GM19328 (cell line): ENCODE data around the gene TSPAN9.

Experiments used
- ATAC-seq: cut with Tn5 transposase; IDR thresholded peaks from one replicate; pipeline ENCODE4 v1.9.1; 2021; ENCODE audit warnings: mild to moderate bottlenecking, moderate library complexity; ENCODE audit not compliant: unreplicated experiment

The TSPAN9 gene, protein sequence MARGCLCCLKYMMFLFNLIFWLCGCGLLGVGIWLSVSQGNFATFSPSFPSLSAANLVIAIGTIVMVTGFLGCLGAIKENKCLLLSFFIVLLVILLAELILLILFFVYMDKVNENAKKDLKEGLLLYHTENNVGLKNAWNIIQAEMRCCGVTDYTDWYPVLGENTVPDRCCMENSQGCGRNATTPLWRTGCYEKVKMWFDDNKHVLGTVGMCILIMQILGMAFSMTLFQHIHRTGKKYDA

GRCh38 chr12:3076730-3077571 is at the start of gene TSPAN9:
Gene TSPAN9 (plus strand): TSS chr12:3077379. CDS start chr12:3201194, 123,815 bp downstream.
- peak; percentile 56 for ATAC-seq

DNA sequence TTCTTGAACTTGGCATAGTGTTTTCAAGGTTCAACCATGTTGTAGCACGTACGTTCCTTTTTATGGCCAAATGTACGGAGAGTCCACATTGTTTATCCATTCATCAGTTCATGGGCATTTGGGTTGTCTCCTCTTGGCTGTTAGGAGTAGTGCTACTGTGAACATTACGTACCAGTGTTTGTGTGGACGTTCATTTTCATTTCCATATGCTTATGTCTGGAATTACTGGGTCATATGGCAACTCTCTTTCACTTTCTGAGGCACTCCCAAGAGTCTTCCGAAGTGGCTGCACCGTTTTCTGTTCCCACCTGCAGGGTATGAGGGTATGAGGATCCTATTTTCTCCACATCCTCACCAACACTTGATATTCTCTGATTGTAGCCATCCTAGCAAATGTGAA is 49.1 kb upstream of the TSPAN9 start:
- no peak for ATAC-seq

DNA sequence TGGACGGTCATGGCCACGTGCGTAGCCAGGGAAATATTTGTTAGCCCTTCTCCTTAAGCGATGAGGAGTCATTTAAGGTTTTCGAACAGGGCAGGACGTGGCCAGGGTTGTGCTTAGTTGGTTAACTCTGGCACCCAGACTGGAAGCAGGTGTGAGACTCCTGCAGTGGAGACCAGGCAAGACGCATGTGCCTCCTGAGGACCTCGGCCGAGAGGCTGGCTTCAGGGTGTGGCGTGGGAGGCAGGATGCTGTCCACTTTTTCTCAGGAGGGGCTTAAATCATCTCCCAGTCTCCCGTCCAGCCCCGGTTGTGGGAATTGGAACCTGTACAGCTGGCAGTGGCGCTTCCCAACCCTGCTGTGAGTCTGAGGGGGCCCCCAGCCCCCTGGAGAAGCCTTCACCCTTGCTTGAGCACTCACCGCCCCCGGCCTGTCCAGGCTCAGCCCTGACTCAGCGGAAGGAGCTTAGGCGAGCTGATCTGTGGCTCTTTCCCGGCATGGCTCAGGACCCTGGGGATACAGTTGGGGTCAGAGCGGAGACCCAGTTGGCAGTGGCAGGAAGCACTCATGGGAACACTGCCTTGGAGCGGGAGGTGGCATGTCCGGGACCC is 46.3 kb upstream of the TSPAN9 start:
- ATAC-seq: no peak

- no peak for ATAC-seq
Observed at GRCh38 chr12:3032161-3032560, 45.0 kb upstream of the TSPAN9 start.

GRCh38 chr12:3032770-3033538 is 44.2 kb upstream of the TSPAN9 start:
- ATAC-seq: no peak

GRCh38 chr12:3033539-3033867 is 43.7 kb upstream of the TSPAN9 start:
- no peak for ATAC-seq

GRCh38 chr12:3034067-3034750 is 43.0 kb upstream of the TSPAN9 start:
- ATAC-seq: no peak

GRCh38 chr12:3035171-3035570 is 42.0 kb upstream of the TSPAN9 start:
- ATAC-seq: no peak

- no peak for ATAC-seq
Observed at GRCh38 chr12:3035815-3036702, 41.1 kb upstream of the TSPAN9 start.

DNA sequence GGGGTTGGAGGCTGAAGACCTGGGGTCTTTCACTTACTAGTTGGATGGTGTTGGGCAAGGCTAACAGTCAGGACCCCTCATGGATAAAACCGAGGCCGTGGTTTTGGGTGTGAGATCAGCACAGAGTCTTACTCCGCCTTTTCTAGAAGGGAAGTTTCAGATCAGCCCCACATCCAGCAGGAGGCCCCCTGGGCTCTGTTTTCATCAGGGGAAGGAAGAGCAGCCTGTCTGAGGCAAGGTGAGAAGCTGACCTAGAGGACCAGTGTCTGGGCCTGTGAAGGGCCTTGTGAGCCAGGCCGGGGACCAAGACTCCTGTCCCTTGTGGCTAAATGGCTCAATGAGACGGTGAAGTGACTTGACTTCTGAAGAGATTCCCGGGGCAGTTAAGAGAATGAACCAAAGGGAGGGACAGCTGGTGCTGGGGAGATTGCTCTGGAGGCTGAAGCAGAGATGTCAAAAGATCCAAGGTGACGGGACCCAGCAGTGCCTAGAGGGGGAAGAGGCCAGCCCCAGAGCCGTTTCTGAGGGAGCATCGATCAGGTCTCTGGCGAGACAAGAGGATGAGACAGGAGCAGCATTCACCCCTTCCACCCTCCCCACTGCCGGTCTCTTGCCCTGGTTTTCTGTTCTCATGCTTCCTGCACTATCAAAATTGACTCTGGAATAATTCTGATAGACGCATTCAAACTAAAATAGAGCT is 40.1 kb upstream of the TSPAN9 start:
- no peak for ATAC-seq

DNA sequence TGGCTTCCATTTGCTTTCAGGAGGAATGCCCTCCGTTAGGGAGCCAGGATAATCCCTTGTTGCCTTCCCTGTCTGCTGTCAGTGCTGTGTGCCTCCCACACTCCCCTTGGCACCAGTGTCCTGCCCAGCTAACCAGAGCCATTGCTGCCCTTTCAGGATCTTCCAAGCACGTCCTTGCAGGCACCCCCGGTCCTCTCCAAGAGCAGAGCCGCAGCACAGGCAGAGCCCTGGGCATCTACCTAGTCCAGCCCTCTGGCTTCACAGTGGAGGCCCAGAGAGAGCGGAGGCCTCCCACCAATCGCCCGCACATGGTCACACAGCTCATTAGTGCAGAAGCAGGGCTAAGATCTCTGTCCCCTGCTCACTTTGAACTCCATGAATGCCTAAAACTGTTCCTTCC is 39.0 kb upstream of the TSPAN9 start:
- ATAC-seq: no peak

GRCh38 chr12:3038926-3039510 is 38.2 kb upstream of the TSPAN9 start:
- ATAC-seq: no peak

DNA sequence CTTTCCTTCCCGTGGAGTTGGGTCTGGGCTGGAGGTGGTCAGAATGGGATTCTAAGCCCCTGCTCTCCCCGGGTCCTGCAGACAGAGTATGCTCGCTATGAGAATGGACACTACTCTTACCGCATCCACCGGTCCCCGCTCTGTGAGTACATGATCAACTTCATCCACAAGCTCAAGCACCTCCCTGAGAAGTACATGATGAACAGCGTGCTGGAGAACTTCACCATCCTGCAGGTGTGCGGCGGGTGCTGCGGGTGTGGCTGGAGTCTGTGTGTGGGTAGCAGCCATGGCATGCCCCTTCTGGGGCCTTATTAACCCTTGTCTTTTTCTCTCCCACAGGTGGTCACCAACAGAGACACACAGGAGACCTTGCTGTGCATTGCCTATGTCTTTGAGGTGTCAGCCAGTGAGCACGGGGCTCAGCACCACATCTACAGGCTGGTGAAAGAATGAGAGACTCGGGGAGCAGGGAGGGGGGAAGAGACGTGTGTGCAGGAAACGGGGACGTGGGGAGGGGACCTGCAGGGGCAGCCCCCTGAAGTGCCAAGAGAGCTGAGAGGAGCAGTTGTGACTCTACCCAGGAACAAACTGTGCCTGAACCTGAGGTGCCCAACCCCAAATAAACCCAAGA is 37.0 kb upstream of the TSPAN9 start:
- ATAC-seq: no peak

- ATAC-seq: no peak
Observed at GRCh38 chr12:3040663-3041544, 36.3 kb upstream of the TSPAN9 start.

DNA sequence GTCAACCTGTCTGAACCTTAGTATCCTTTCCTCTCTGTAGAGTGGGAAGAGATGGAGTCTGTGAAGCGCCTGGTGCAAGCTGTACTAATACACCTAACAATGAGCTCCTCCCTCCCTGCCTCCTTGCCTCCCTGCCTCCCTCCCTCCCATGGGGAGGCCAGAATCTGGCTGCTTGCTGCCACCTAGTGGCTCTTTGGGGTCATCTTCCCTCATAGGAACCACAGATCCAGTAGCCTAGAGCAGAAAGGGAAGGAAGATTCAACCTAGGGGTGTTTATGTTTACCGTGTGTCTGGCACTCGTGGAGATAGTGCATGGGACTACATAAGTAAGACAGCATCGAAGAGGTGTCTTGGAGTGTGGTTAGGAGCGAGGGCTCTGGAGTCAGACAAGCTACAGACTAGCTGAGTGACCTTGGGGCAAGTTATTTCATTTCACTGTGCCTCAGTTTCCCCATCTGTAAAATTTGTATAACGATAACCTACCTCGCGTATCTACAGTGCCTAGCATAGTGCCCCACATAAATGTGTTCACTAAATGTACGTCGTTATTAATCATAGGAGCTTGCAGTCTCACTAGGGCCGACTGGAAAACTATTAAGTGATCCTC is 35.5 kb upstream of the TSPAN9 start:
- ATAC-seq: peak; percentile 57

GRCh38 chr12:3042394-3042793 is 34.8 kb upstream of the TSPAN9 start:
- ATAC-seq: no peak

DNA sequence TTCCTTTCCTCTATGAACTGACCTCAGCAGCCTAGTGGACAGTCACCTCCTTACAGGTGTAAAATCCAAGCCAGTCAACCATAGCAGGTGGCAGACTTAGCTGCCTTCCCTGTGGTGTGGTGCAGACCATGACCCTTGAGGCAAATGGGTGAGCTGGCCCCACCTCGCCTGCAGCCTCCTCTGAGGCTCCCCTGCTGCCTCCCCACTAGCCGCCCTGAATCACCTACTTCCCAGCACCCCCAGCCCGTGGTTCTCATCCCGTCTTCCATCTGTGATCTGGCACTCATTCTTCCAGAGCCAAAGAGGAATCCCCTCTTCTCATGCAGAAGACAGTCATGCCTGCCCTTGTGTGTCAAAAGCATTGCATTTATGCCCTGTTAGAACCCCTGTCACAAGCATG is 34.4 kb upstream of the TSPAN9 start:
- ATAC-seq: no peak
